Testis (tissue), 3 donors: Measurements from ENCODE around the gene AKR1C2. TPM values are rescaled to one million over a fixed set of nuclear protein-coding genes. Genes with fewer than 3 reads are reported as not detected.
"Not testable (repeated sequence)": the region's sequence is repeated elsewhere in the genome, so short reads cannot be mapped to it uniquely, and the experiment has no call there.

Experiments used
- DNase-seq: peaks from one replicate; pipeline ENCODE4 v3.0.0-alpha.2; 2019
- H3K27ac ChIP-seq, 2 donors: fragments of 200-600 bp; sonication (generic); one replicate each; pipeline ENCODE4 v1.5.1; 2019
- H3K27me3 ChIP-seq: fragments of 200-600 bp; sonication (generic); one replicate; pipeline ENCODE4 v1.5.1; 2019
- H3K36me3 ChIP-seq: fragments of 200-600 bp; sonication (generic); one replicate; pipeline ENCODE4 v1.5.1; 2017; ENCODE audit warnings: low read depth; ENCODE audit errors: missing control alignments
- H3K4me1 ChIP-seq: fragments of 200-600 bp; sonication (generic); one replicate; pipeline ENCODE4 v1.5.1; 2019
- H3K4me3 ChIP-seq, 2 donors: fragments of 200-600 bp; sonication (generic); one replicate each; pipeline ENCODE4 v1.5.1; 2017 to 2019
- H3K9me3 ChIP-seq: fragments of 200-600 bp; sonication (generic); one replicate; pipeline ENCODE4 v1.5.1; 2017
- POLR2A ChIP-seq: fragments of 450-650 bp; IDR thresholded peaks from one replicate; pipeline ENCODE4 v1.6.1; 2017; ENCODE audit warnings: antibody characterized with exemption, mild to moderate bottlenecking, moderate library complexity
- WGBS, 2 donors: methylation state at CpG; one replicate each; pipeline ENCODE4 v1.1.5; 2018; 5-methylcytosine and 5-hydroxymethylcytosine counted together
- intact Hi-C: fragments of 100-400 bp; cut with DNase I; formaldehyde crosslinking; loops from one replicate; pipeline ENCODE4 v1.15.1; 2023; ENCODE audit warnings: low total_unique reads
- polyA plus RNA-seq: library from polyadenylated mRNA; stranded (reverse); fragments of 350-450 nt; fragmentation: Illumina TruSeq; extraction: RNeasy Lipid Tissue Mini Kit (QIAGEN cat#74804); gene quantifications from one replicate; pipeline ENCODE4 v1.2.3, GENCODE V29; 2014; ENCODE audit warnings: low read depth, low replicate concordance; ENCODE audit not compliant: insufficient read depth
- small RNA-seq, 2 donors: library from RNA; depleted of rRNA; stranded (forward); fragments of <200 nt; gene quantifications; one replicate each; pipeline ENCODE3, GENCODE V24; 2016
- total RNA-seq, 2 donors: library from RNA; depleted of rRNA; stranded (reverse); fragments of >200 nt; gene quantifications; one replicate each; pipeline ENCODE4 v1.2.3, GENCODE V29; 2016
- TF ChIP-seq, protein P1 (sequence below), 3 experiments: fragments of 450-650 bp in 2 of 3; fragments of 200-600 bp in 1 of 3; sonication (generic) in 1 of 3; IDR thresholded peaks; one replicate each; pipeline ENCODE4 v1.5.1; 2016 to 2019; ENCODE audit warnings: antibody characterized with exemption in 3 of 3, mild to moderate bottlenecking in 2 of 3, moderate library complexity in 1 of 3

Gene AKR1C2
- total and polyA plus RNA-seq, 3 donors from 2014 or later, result 5.8 to 35.5 (median 8.7) TPM

DNA sequence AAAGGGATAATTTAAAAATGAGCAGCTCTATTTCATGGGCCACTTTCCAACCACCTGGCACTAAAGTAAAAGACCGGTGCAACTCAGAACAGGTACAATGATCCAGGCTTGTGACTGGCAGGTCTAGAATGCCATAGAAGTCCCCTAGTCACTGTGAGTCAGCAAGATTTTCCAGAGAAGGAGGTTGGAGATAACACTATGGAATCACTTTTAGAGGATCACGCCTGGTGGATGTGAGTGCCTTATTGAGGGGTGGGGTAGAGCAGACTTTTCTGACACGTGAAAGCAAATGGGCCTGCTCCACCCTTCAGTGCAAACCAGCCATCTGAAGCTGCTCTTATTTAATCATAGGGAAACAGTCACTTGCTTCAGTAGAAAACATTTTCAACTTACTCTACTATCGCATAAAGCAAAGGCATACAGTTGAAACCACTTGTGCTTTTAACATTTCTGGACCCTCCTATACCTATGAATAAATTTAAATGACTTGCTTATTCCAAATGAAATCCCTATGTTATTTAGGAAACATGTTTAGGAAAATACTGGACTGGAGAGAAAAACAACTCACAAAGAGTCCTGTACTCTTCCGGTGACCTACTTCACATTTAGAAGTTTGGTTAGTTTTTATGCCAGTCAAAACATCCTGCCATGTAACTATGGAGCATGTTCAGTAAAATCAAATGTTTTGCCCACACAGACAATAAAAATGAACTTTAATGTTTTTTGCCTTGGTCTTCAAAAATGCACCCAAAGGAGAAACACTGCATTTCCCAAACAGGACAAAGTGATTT lies 61.9 kb downstream of the AKR1C2 start:
- Histone ChIP-seq H3K4me3 (no peak overlapping the region), H3K9me3 (no peaks in the 10 kb centered on the region), H3K4me1 (peaks cover 19% of the 10 kb centered on the region), H3K27ac (peak overlapping the region in 1 of 2 donors; percentile 72), H3K27me3 (no peaks in the 10 kb centered on the region), H3K36me3 (no peaks in the 10 kb centered on the region)
- 62 to 69% methylated on average over 5 of the region's 5 CpGs for WGBS, 2 donors
- TF ChIP-seq, protein P1, sequence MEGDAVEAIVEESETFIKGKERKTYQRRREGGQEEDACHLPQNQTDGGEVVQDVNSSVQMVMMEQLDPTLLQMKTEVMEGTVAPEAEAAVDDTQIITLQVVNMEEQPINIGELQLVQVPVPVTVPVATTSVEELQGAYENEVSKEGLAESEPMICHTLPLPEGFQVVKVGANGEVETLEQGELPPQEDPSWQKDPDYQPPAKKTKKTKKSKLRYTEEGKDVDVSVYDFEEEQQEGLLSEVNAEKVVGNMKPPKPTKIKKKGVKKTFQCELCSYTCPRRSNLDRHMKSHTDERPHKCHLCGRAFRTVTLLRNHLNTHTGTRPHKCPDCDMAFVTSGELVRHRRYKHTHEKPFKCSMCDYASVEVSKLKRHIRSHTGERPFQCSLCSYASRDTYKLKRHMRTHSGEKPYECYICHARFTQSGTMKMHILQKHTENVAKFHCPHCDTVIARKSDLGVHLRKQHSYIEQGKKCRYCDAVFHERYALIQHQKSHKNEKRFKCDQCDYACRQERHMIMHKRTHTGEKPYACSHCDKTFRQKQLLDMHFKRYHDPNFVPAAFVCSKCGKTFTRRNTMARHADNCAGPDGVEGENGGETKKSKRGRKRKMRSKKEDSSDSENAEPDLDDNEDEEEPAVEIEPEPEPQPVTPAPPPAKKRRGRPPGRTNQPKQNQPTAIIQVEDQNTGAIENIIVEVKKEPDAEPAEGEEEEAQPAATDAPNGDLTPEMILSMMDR (IDR thresholded peaks at IDR 0.05), result no peak
- no peak for TF ChIP-seq POLR2A
- intact Hi-C loops, result no loop called here
- DNase-seq, result no peak

GRCh38 chr10:4940909-4941308 lies 62.7 kb downstream of the AKR1C2 start:
- H3K4me3 ChIP-seq, H3K36me3 ChIP-seq, H3K27me3 ChIP-seq, intact Hi-C loops, DNase-seq, H3K9me3 ChIP-seq: not testable (repeated sequence)
- 96 to 98% methylated on average over 2 of the region's 2 CpGs for WGBS, 2 donors
- Histone ChIP-seq H3K4me1 (peaks cover 19% of the 10 kb centered on the region), H3K27ac (peak overlapping the region in 1 of 2 donors; percentile 72)

DNA sequence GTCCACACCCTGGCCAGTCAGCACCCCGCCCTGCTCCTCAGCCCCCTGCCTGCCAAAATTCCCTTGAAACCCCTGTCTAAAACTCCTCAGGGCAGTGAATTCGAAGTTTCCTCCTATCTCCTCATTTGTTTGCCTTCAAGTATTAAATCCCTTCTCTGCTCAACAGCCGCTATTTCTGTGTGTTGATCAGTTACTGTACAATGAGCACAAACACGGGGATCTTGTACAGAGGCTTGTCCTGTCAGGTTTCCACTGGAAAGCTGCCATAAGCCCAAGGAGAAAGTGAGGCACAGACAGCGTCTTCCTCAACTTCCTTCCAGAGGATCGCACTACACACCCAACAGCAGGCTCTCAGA lies 63.6 kb downstream of the AKR1C2 start:
- H3K4me1 ChIP-seq, result peaks cover 19% of the 10 kb centered on the region
- H3K36me3 ChIP-seq, H3K9me3 ChIP-seq, H3K27me3 ChIP-seq, H3K27ac ChIP-seq, intact Hi-C loops, DNase-seq, H3K4me3 ChIP-seq: not testable (repeated sequence)
- 83 to 96% methylated on average over 6 of the region's 6 CpGs for WGBS, 2 donors

DNA sequence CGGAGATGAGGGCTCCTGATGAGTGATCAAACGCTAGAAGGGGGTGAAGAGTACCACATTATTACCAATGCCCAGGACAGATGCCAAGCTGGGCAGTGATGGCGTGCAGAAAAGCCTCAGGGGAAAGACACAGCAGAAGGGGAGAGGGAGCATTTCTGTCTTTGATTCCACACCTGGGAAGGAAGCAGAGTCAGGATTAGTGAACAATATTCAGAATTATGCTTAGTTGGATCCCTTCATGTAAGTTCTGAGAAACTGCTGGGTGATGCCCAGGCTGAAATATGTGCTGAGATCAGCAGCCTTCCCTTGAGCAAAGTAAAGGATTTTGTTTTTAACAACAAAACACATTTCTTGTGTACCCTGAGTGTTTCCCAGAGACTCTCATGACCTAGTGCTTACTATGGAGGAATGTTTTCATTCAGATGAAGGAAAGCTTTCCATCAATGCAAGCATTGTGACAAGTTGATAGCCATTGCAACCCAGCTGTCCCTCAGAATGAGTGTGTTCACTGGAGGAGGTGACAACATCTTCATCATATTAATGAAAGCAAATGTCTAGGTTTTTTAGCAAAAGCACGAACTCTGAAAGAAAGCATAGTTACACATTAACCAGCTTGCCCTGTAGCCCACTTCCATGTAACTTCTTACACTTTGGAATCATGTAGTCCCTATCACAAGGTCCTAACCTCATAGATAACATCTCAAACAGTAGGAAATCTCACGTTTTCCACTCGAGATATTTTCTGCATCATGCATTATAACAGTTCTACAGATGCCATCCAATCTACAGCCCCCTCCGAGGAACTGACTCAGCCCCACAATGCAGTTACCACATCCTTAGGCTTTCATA lies 64.2 kb downstream of the AKR1C2 start:
- intact Hi-C loops, result no loop called here
- DNase-seq, result no peak

More for the DNA sequence above, 64.2 kb downstream of the AKR1C2 start:
- no peaks in the 10 kb centered on the region for H3K27me3 ChIP-seq
- WGBS, 2 donors, result 86 to 91% methylated on average over 7 of the region's 7 CpGs
- peaks cover 19% of the 10 kb centered on the region for H3K4me1 ChIP-seq
- no peaks in the 10 kb centered on the region for H3K9me3 ChIP-seq
- TF ChIP-seq, protein P1 (IDR thresholded peaks at IDR 0.05), result no peak
- no peak for TF ChIP-seq POLR2A
- H3K27ac ChIP-seq, result no peak overlapping the region
- no peak overlapping the region for H3K4me3 ChIP-seq
- H3K36me3 ChIP-seq, result no peaks in the 10 kb centered on the region

Small RNA genes lying within 50 kb of the gene (small RNA-seq; reads per million reads assigned to genes)
- 0 reads per million in 2 donors for gene RF00096

Other genes with a start within 250 kb of the AKR1C2 start
- gene AKR1E2, start 177.7 kb downstream of the AKR1C2 start, total RNA-seq, result 10 to 100 TPM; 37.0 to 53.0 TPM
- 79.6 TPM for gene AKR1E2, start 177.7 kb downstream of the AKR1C2 start, polyA plus RNA-seq
- 10 to 100 TPM; 23.2 to 26.3 TPM for gene AKR1C1, start 40.4 kb downstream of the AKR1C2 start, total RNA-seq
- gene AKR1C1, start 40.4 kb downstream of the AKR1C2 start, polyA plus RNA-seq, result 30.8 TPM
- gene AKR1C3, start 90.6 kb upstream of the AKR1C2 start, total RNA-seq, result 10 to 100 TPM; 15.2 to 15.6 TPM
- gene AKR1C3, start 90.6 kb upstream of the AKR1C2 start, polyA plus RNA-seq, result 21.2 TPM
- 1 to 10 TPM; 4.3 to 7.5 TPM for gene AKR1C8, start 181.3 kb upstream of the AKR1C2 start, total RNA-seq
- 0.33 TPM for gene AKR1C8, start 181.3 kb upstream of the AKR1C2 start, polyA plus RNA-seq
- under 1 TPM; 0.37 to 0.63 TPM for gene AKR1C4, start 193.0 kb upstream of the AKR1C2 start, total RNA-seq
- gene AKR1C4, start 193.0 kb upstream of the AKR1C2 start, polyA plus RNA-seq, result 1.9 TPM